Prostate gland (tissue), 2 donors: Measurements from ENCODE around the gene DUSP22. TPM values are rescaled to one million over a fixed set of nuclear protein-coding genes. Genes with fewer than 3 reads are reported as not detected.

ENCODE experiments used
- DNase-seq: peaks from one replicate; pipeline ENCODE4 v3.0.0-alpha.2; 2019; ENCODE audit warnings: low spot score
- H3K27ac ChIP-seq, 2 donors: fragments of 200-600 bp; sonication (generic); 2 replicates each; pipeline ENCODE4 v1.5.1; 2017 to 2019
- H3K27me3 ChIP-seq: fragments of 200-600 bp; sonication (generic); replicated peaks from 2 replicates; pipeline ENCODE4 v1.5.1; 2019; ENCODE audit not compliant: insufficient read depth
- H3K36me3 ChIP-seq, 2 donors: fragments of 200-600 bp; sonication (generic); 1 replicate in 1 of 2; 2 replicates in 1 of 2; pipeline versions ENCODE4 v1.5.1 to v1.8.1; 2017 to 2019
- H3K4me1 ChIP-seq: fragments of 200-600 bp; sonication (generic); replicated peaks from 2 replicates; pipeline ENCODE4 v1.5.1; 2019
- H3K4me3 ChIP-seq, 2 donors: fragments of 200-600 bp; sonication (generic); 2 replicates each; pipeline ENCODE4 v1.5.1; 2017 to 2019
- H3K9me3 ChIP-seq: fragments of 200-600 bp; sonication (generic); 2 replicates; pipeline ENCODE4 v1.5.1; 2017
- POLR2A ChIP-seq: fragments of 450-650 bp; IDR thresholded peaks from one replicate; pipeline ENCODE4 v1.6.1; 2016; ENCODE audit warnings: antibody characterized with exemption, mild to moderate bottlenecking
- POLR2AphosphoS5 ChIP-seq: sonication (generic); formaldehyde crosslinking; IDR thresholded peaks from one replicate; pipeline ENCODE4 v1.6.1; 2017; ENCODE audit warnings: antibody characterized with exemption
- WGBS: methylation state at CpG from one replicate; pipeline ENCODE4 v1.1.5; 2018; 5-methylcytosine and 5-hydroxymethylcytosine counted together
- intact Hi-C: fragments of 100-400 bp; cut with DNase I; formaldehyde crosslinking; loops from one replicate; pipeline ENCODE4 v1.14.2; 2022
- total RNA-seq, 2 donors: library from RNA; depleted of rRNA; stranded (reverse); fragments of >200 nt; gene quantifications; one replicate each; pipeline ENCODE4 v1.1.0, GENCODE V29; 2016
- TF ChIP-seq, protein P1 (sequence below), 4 experiments: fragments of 200-600 bp in 2 of 4; fragments of 450-650 bp in 2 of 4; sonication (generic) in 2 of 4; IDR thresholded peaks; 1 replicate in 3 of 4; 2 replicates in 1 of 4; pipeline ENCODE4 v1.5.1; 2016 to 2019; ENCODE audit warnings: antibody characterized with exemption in 4 of 4, mild to moderate bottlenecking in 2 of 4, moderate library complexity in 2 of 4

The DUSP22 gene
- total RNA-seq, 2 donors from 2014 or later: 29.8 to 95.8 TPM

DNA sequence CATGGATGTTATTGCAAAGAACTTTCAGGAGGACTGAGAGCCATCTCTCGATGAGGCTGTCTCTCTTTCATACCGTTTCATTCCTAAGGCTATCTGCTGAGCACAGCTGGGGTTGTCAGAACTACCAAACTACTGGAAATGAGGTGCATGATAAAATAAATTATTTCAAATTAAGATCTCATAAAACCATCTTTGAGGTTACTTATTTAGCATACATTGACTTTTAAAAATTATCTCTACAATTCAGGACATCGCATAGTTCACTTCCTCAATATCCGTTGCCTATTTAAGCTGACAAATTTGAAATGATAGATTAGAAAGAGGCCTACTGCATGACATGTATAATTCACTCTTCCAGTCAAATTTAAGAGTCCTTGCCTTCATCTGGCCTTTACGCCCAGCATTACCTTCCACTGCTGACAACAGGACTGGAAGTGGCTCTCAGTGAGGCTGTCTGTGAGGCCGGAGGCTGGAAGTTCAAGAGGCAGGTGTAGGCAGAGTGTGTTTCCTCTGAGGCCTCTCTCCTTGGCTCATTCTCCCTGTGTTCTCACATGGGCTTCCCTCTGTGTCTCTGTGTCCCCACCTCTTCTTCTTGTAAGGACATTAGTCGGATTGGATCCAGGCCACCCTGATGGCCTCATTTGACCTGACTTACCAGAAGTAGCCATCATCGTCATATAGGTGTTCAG, 12.8 kb upstream of the DUSP22 start:
- TF ChIP-seq POLR2A (no peak), POLR2AphosphoS5 (no peak)
- TF ChIP-seq, protein P1, sequence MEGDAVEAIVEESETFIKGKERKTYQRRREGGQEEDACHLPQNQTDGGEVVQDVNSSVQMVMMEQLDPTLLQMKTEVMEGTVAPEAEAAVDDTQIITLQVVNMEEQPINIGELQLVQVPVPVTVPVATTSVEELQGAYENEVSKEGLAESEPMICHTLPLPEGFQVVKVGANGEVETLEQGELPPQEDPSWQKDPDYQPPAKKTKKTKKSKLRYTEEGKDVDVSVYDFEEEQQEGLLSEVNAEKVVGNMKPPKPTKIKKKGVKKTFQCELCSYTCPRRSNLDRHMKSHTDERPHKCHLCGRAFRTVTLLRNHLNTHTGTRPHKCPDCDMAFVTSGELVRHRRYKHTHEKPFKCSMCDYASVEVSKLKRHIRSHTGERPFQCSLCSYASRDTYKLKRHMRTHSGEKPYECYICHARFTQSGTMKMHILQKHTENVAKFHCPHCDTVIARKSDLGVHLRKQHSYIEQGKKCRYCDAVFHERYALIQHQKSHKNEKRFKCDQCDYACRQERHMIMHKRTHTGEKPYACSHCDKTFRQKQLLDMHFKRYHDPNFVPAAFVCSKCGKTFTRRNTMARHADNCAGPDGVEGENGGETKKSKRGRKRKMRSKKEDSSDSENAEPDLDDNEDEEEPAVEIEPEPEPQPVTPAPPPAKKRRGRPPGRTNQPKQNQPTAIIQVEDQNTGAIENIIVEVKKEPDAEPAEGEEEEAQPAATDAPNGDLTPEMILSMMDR (IDR thresholded peaks at IDR 0.05): no peak
- no peaks in the 10 kb centered on the region for H3K36me3 ChIP-seq
- H3K9me3 ChIP-seq: no peaks in the 10 kb centered on the region
- no peaks in the 10 kb centered on the region for H3K27me3 ChIP-seq
- intact Hi-C loops: no loop called here
- no peak overlapping the region for H3K4me3 ChIP-seq
- H3K4me1 ChIP-seq: no peaks in the 10 kb centered on the region
- DNase-seq: no peak
- H3K27ac ChIP-seq: no peak overlapping the region
- 81% methylated on average over 8 of the region's 8 CpGs for WGBS

DNA sequence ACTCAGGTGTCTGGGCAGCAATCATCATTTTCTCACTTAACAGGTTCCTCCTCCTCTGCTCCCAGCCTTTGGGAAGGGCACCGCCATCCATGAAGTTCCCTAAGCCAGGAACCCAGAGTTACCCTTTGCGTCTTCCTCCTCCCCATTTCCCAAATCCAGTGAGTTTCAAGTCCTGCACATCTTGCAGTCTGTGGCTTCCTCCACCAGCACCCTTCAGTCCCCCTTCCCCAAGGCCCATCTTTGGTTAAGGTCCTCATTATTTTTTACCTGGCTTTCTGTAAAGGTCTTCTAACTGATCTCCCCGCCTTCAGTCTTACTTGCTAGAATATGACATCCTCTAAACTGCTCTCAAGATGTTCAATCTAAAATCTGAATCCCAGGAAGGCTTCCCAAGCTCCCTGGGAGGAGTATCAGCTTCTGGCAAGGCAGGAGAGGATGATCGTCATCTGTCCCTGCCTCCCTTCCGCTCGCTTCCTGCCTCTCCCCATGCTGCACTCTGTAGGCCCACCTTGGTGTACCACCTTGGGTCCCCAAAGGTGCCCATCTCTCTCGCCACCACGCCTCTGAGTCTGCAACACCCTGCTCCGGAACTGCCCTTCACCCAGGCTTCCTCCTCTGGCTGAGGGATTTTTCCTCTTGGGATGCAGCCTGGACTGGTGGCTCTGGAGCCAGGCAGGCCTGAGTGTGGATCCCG, 11.4 kb upstream of the DUSP22 start:
- WGBS: 93% methylated on average over 10 of the region's 10 CpGs
- Histone ChIP-seq H3K27ac (no peak overlapping the region), H3K9me3 (no peaks in the 10 kb centered on the region), H3K4me1 (no peaks in the 10 kb centered on the region), H3K4me3 (no peak overlapping the region), H3K27me3 (no peaks in the 10 kb centered on the region), H3K36me3 (no peaks in the 10 kb centered on the region)
- no peak for DNase-seq
- TF ChIP-seq POLR2A (no peak), POLR2AphosphoS5 (no peak)
- TF ChIP-seq, protein P1 (IDR thresholded peaks at IDR 0.05): no peak
- intact Hi-C loops: no loop called here

DNA sequence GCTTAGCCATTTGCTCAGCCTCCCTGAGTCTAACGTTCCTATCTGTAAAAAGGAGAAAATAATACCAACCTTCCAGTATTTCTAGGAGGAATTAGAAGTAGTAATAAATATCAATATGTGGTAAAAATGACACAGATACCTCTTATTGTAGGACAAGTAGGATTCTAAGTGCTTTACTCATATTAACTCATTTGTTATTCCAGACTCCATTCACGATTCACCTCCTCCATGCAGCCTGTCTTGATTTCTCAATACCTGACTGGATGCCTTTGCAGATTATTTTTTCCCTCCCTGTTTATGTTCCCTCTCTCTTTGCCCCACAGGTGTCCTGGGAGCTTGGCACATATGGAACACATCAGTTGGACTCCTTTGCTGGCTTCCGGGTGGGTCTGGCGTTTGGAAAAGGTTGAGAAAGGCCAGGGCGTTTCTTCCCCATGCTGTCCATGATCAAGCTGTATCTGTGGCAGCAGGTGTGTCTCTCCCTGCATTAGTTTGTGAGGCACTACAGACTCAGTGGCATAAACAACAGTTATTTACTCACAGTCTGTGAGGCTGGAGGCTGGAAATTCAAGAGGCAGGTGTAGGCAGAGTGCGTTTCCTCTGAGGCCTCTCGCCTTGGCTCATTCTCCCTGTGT, 10.7 kb upstream of the DUSP22 start:
- TF ChIP-seq, protein P1 (IDR thresholded peaks at IDR 0.05): no peak
- TF ChIP-seq POLR2AphosphoS5 (no peak), POLR2A (no peak)
- intact Hi-C loops: no loop called here
- WGBS: 91% methylated on average over 7 of the region's 7 CpGs
- H3K9me3 ChIP-seq: no peaks in the 10 kb centered on the region
- H3K36me3 ChIP-seq: no peaks in the 10 kb centered on the region
- no peak overlapping the region for H3K4me3 ChIP-seq
- H3K4me1 ChIP-seq: no peaks in the 10 kb centered on the region
- DNase-seq: no peak
- no peak overlapping the region for H3K27ac ChIP-seq
- H3K27me3 ChIP-seq: no peaks in the 10 kb centered on the region

DNA sequence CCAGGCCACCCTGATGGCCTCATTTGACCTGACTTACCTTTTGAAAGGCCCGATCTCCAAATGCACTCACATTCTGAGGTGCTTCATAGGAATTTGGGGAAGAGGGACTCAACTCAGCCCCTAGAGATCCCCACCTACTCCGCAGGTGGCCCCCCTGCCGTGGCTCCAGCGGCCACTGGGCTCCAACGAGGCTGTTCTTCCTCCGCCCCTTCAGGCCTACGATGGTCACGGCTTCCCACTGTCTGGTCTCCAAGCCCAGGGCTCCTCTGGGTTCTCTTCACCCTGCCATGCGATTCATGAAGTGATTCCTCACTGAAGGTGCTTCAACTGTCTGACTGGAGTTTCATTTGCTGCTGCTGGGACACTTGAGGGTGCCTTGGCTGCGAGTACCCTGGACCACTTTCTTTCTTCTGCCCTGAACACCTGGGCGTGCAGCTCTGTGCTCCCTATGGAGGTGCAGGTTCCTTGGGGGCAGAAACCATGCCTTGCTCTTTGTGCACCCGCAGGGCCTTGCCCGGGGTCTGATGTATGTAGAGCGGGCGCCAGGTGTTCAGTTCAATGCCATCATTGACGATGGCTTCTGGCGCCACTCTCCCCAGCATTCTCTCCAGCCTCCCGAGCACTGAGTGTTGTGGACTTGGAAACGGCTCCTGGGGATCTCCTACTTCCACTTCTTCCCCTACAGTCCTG, 10.0 kb upstream of the DUSP22 start:
- Histone ChIP-seq H3K36me3 (no peaks in the 10 kb centered on the region), H3K4me1 (no peaks in the 10 kb centered on the region), H3K27ac (no peak overlapping the region), H3K4me3 (no peak overlapping the region), H3K27me3 (no peaks in the 10 kb centered on the region), H3K9me3 (no peaks in the 10 kb centered on the region)
- WGBS: 92% methylated on average over 19 of the region's 19 CpGs
- DNase-seq: no peak
- TF ChIP-seq, protein P1 (IDR thresholded peaks at IDR 0.05): no peak
- TF ChIP-seq POLR2AphosphoS5 (no peak), POLR2A (no peak)
- intact Hi-C loops: no loop called here
